Liver (tissue), 2 donors: ENCODE results near the gene ABCC3.

Source experiments
- TF ChIP-seq, protein P1 (sequence below): fragments of 150-350 bp; IDR thresholded peaks from 2 replicates; pipeline ENCODE4 v1.5.1; 2017; ENCODE audit warnings: improper control_type of control experiment, low read depth, low read length; ENCODE audit not compliant: missing input control
- TF ChIP-seq, protein P2 (sequence below): IDR thresholded peaks from 2 replicates; pipeline ENCODE4 v1.6.1; 2016; ENCODE audit warnings: antibody characterized with exemption, mild to moderate bottlenecking
- donor health status: healthy.

DNA sequence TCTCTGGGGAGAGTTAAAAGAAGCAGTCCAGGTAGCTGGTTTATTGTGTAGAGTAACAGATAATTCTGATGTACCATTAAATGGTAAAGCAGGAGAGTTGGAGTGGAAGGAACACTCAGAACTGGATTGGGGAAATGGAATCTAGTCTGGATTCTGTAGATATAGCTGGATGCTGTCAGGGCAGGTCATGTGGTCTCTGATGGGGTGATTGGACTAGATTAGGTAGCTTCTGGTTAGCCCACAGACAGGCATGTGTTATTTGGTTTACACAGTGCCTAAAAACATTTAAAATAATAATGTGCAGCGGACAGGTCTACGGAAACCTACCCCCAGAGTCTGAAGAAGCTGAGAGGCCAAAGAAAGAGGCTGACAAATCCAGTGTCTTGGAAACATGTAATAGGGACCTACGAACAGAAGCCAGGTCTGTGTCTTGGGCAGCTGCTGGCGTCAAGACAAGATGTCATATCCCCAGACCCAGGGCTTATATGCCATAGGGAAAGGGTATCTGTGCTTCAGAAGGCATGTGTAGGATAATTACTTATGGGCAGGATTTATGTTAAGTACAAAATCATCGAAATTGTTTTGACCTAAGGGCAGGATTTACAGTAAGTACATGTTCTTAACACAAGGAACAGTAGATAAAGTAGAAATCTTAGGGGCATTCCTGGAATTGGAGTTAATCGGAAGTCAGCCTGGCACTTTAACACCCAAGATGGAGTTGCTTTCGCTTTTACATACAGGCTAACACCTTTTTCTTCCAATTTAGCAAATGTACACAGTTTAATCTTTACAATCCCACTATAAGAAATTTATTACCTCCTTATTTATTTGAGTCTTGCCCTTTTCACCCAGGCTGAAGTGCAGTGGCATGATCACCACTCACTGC lies 97.1 kb downstream of the ABCC3 start:
- TF ChIP-seq, protein P1, sequence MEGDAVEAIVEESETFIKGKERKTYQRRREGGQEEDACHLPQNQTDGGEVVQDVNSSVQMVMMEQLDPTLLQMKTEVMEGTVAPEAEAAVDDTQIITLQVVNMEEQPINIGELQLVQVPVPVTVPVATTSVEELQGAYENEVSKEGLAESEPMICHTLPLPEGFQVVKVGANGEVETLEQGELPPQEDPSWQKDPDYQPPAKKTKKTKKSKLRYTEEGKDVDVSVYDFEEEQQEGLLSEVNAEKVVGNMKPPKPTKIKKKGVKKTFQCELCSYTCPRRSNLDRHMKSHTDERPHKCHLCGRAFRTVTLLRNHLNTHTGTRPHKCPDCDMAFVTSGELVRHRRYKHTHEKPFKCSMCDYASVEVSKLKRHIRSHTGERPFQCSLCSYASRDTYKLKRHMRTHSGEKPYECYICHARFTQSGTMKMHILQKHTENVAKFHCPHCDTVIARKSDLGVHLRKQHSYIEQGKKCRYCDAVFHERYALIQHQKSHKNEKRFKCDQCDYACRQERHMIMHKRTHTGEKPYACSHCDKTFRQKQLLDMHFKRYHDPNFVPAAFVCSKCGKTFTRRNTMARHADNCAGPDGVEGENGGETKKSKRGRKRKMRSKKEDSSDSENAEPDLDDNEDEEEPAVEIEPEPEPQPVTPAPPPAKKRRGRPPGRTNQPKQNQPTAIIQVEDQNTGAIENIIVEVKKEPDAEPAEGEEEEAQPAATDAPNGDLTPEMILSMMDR, result no peak
- TF ChIP-seq, protein P2, sequence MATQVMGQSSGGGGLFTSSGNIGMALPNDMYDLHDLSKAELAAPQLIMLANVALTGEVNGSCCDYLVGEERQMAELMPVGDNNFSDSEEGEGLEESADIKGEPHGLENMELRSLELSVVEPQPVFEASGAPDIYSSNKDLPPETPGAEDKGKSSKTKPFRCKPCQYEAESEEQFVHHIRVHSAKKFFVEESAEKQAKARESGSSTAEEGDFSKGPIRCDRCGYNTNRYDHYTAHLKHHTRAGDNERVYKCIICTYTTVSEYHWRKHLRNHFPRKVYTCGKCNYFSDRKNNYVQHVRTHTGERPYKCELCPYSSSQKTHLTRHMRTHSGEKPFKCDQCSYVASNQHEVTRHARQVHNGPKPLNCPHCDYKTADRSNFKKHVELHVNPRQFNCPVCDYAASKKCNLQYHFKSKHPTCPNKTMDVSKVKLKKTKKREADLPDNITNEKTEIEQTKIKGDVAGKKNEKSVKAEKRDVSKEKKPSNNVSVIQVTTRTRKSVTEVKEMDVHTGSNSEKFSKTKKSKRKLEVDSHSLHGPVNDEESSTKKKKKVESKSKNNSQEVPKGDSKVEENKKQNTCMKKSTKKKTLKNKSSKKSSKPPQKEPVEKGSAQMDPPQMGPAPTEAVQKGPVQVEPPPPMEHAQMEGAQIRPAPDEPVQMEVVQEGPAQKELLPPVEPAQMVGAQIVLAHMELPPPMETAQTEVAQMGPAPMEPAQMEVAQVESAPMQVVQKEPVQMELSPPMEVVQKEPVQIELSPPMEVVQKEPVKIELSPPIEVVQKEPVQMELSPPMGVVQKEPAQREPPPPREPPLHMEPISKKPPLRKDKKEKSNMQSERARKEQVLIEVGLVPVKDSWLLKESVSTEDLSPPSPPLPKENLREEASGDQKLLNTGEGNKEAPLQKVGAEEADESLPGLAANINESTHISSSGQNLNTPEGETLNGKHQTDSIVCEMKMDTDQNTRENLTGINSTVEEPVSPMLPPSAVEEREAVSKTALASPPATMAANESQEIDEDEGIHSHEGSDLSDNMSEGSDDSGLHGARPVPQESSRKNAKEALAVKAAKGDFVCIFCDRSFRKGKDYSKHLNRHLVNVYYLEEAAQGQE, result no peak
